ENCODE data around the gene ZNF32. TPM values are rescaled to one million over a fixed set of nuclear protein-coding genes. Genes with fewer than 3 reads are reported as not detected.

Gene ZNF32
- total and polyA plus RNA-seq, 2 of the 4 experiments (the other 2 are of a cell fraction), result 30.1 to 31.2 TPM

DNA sequence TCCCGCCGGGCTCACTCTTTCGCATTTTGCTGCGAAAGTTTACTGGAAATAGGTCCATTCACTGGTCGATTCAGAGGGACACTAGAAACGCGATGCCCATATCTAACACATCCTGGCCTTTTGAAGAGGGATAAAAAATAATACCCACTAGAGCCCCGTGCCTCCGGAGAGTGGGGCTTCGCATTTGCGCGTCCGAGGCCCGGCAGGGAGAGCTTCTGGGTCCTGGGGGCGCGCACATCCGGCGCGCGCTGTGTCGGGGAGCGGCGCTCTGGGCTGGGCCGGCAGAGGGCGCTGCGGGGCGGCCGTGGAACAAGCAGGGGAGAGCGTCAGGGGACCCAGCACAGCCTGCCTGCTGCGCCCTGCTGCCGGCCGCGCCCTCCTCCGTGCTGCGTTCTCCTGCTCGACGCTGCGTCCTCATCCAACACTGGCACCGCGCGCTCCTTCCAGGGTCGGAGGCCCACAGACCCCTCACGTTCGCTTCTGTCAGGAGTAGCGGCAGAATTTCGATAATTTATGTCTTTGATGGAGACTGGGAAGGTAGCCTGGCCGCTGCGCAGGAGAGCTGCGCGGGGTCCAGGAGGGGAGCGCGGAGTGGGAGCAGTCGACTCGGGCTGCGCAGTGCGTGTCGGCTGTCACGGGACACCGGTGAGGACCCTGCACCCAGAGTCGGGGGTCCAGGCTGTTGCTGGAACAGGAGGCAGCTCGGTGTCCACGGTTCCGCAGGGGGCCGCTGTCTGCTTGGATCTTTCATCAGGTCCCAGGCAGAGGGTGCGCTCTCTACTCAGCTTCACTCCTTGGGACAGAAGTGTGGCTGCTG is 41.5 kb upstream of the ZNF32 start:
- Histone ChIP-seq H4K5ac (ENCODE audit: low read depth, low read length) (peak overlapping the region; percentile 65), H3K27ac (ENCODE audit: insufficient read depth, low read length) (peak overlapping the region; percentile 76), H3K4me2 (ENCODE audit: low read depth, low read length) (peak overlapping the region; percentile 89), H4K8ac (ENCODE audit: low read depth in 2 of 2, low read length in 2 of 2) (peak overlapping the region; percentile 62 to 85), H4K20me1 (ENCODE audit: insufficient read depth, low read length) (no peaks in the 10 kb centered on the region), H3K56ac (ENCODE audit: extremely low read depth, insufficient read depth, low read length) (no peak overlapping the region), H3K9ac (ENCODE audit: low read depth, low read length) (peak overlapping the region; percentile 88), H3K27me3 (ENCODE audit: control insufficient read depth, insufficient read depth, low read length) (no peaks in the 10 kb centered on the region), H3K9me3 (ENCODE audit: control insufficient read depth, insufficient read depth, low read length) (no peaks in the 10 kb centered on the region), H2AK9ac (replicated peaks; ENCODE audit: low read depth, low read length, poor library complexity) (peak overlapping the region; percentile 70), H3K36me3 (ENCODE audit: control insufficient read depth, insufficient read depth, low read length) (no peaks in the 10 kb centered on the region), H2BK120ac (ENCODE audit: low read depth, low read length) (peak overlapping the region; percentile 97), H2AFZ (replicated peaks; ENCODE audit: low read length, poor library complexity) (peak overlapping the region; percentile 92), H3K4me3 (ENCODE audit: insufficient read depth, low read depth, low read length) (peak overlapping the region; percentile 61), H3K79me1 (ENCODE audit: low read depth in 1 of 2, low read length in 2 of 2) (no peaks in the 10 kb centered on the region), H3K4me1 (ENCODE audit: control insufficient read depth, insufficient read depth, low read length) (peaks cover 8% of the 10 kb centered on the region; the same call in 1 of the 2 replicates), H3K18ac (ENCODE audit: low read depth, low read length) (peak overlapping the region; percentile 74), H3K4ac (ENCODE audit: low read depth, low read length) (peak overlapping the region; percentile 86), H2BK15ac (ENCODE audit: low read depth, low read length) (peak overlapping the region; percentile 45; the same call in 2 of the 3 replicates), H3K14ac (replicated peaks; ENCODE audit: low read depth, low read length) (peak overlapping the region; percentile 60), H2AK5ac (ENCODE audit: low read depth, low read length) (peak overlapping the region; percentile 32; the same call in 1 of the 2 replicates), H4K91ac (ENCODE audit: insufficient read depth, low read depth, low read length) (peak overlapping the region; percentile 86), H3K9me1 (ENCODE audit: insufficient read depth, low read length) (no peaks in the 10 kb centered on the region), H3K23ac (ENCODE audit: low read depth, low read length) (peak overlapping the region; percentile 66), H2BK20ac (ENCODE audit: low read depth, low read length) (peak overlapping the region; percentile 68), H2BK5ac (ENCODE audit: low read depth, low read length, poor library complexity, severe bottlenecking) (peak overlapping the region; percentile 78)
- TF ChIP-seq MXI1 (IDR thresholded peaks at IDR 0.05; ENCODE audit: borderline replicate concordance, low read depth, low read length) (no peak), RAD21 (IDR thresholded peaks at IDR 0.05; ENCODE audit: low read length) (peak; percentile 87), MAZ (IDR thresholded peaks at IDR 0.05; ENCODE audit: borderline replicate concordance, low read depth, low read length) (0 out of 2 replicates have a peak, but pooled peaks have one; percentile 34), NFE2L2 (IDR thresholded peaks at IDR 0.05; ENCODE audit: low read depth, low read length) (no peak), SMC3 (IDR thresholded peaks at IDR 0.05; ENCODE audit: low read depth, low read length) (peak; percentile 86), POLR2A (IDR thresholded peaks at IDR 0.05; ENCODE audit: low read depth, low read length) (peak; percentile 42; the same call in 1 of the 2 replicates)
- TF ChIP-seq, protein P1, sequence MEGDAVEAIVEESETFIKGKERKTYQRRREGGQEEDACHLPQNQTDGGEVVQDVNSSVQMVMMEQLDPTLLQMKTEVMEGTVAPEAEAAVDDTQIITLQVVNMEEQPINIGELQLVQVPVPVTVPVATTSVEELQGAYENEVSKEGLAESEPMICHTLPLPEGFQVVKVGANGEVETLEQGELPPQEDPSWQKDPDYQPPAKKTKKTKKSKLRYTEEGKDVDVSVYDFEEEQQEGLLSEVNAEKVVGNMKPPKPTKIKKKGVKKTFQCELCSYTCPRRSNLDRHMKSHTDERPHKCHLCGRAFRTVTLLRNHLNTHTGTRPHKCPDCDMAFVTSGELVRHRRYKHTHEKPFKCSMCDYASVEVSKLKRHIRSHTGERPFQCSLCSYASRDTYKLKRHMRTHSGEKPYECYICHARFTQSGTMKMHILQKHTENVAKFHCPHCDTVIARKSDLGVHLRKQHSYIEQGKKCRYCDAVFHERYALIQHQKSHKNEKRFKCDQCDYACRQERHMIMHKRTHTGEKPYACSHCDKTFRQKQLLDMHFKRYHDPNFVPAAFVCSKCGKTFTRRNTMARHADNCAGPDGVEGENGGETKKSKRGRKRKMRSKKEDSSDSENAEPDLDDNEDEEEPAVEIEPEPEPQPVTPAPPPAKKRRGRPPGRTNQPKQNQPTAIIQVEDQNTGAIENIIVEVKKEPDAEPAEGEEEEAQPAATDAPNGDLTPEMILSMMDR (conservative IDR thresholded peaks at IDR 0.05; ENCODE audit: low read depth, low read length), result peak; percentile 88
- TF ChIP-seq, protein P2, sequence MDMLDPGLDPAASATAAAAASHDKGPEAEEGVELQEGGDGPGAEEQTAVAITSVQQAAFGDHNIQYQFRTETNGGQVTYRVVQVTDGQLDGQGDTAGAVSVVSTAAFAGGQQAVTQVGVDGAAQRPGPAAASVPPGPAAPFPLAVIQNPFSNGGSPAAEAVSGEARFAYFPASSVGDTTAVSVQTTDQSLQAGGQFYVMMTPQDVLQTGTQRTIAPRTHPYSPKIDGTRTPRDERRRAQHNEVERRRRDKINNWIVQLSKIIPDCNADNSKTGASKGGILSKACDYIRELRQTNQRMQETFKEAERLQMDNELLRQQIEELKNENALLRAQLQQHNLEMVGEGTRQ (IDR thresholded peaks at IDR 0.05; ENCODE audit: low read depth, low read length), result no peak
- in situ Hi-C loops (cut with MboI; ENCODE audit: low sequenced_read_pairs) (loop anchor here (5.0 kb wide), 1 partner anchor 617 kb away; no protein-coding TSS in a partner anchor), dilution Hi-C loops (cut with HindIII; ENCODE audit: low sequenced_read_pairs, unreplicated experiment) (no loop called here), intact Hi-C loops (cut with micrococcal nuclease) (loop anchor here (1.0 to 10.0 kb wide), 8 partner anchors 117 to 1172 kb away; no protein-coding TSS in a partner anchor)
- ATAC-seq (ENCODE audit: low read depth) (peak; percentile 98), DNase-seq (peak; percentile 72)
- ChIA-PET CTCF (interaction anchor here (0.5 to 2.3 kb wide), 13 partner anchors 8 to 697 kb away, joined by 3 to 11 read pairs (median 3); no protein-coding TSS in a partner anchor), POLR2A (ENCODE audit: unreplicated experiment) (no interaction called here)
- 2% methylated on average over 26 of the region's 65 CpGs; no CpG with 5 or more reads in 1 of the 2 experiments for WGBS, 2 experiments (ENCODE audit: extremely low coverage in 2 of 2, insufficient read length in 1 of 2)
- BruUV-seq (replicated peaks), result no TSS peak
